BE2C (cell line): Measurements from ENCODE around the gene ZNF416.

Experiments
- DNase-seq: peaks from one replicate; pipeline ENCODE4 v3.0.0-alpha.2; 2020
- H3K27me3 ChIP-seq: fragments of 250-450 bp; sonication (Bioruptor Pico); 2 replicates; pipeline ENCODE4 v1.5.1; 2020; ENCODE audit warnings: mild to moderate bottlenecking
- H3K36me3 ChIP-seq: fragments of 250-450 bp; sonication (Bioruptor Pico); 2 replicates; pipeline ENCODE4 v1.5.1; 2020; ENCODE audit warnings: mild to moderate bottlenecking
- H3K4me1 ChIP-seq: fragments of 250-450 bp; sonication (Bioruptor Pico); 2 replicates; pipeline ENCODE4 v1.5.1; 2020
- H3K4me3 ChIP-seq: 2 replicates; pipeline ENCODE4 v1.5.1; 2011; ENCODE audit warnings: low read depth, low read length
- H3K9me3 ChIP-seq: fragments of 250-450 bp; sonication (Bioruptor Pico); 2 replicates; pipeline ENCODE4 v1.5.1; 2020
- TF ChIP-seq, protein P1 (sequence below): IDR thresholded peaks from 2 replicates; pipeline ENCODE4 v1.5.1; 2012; ENCODE audit warnings: mild to moderate bottlenecking, low read depth, low read length

The ZNF416 gene

DNA sequence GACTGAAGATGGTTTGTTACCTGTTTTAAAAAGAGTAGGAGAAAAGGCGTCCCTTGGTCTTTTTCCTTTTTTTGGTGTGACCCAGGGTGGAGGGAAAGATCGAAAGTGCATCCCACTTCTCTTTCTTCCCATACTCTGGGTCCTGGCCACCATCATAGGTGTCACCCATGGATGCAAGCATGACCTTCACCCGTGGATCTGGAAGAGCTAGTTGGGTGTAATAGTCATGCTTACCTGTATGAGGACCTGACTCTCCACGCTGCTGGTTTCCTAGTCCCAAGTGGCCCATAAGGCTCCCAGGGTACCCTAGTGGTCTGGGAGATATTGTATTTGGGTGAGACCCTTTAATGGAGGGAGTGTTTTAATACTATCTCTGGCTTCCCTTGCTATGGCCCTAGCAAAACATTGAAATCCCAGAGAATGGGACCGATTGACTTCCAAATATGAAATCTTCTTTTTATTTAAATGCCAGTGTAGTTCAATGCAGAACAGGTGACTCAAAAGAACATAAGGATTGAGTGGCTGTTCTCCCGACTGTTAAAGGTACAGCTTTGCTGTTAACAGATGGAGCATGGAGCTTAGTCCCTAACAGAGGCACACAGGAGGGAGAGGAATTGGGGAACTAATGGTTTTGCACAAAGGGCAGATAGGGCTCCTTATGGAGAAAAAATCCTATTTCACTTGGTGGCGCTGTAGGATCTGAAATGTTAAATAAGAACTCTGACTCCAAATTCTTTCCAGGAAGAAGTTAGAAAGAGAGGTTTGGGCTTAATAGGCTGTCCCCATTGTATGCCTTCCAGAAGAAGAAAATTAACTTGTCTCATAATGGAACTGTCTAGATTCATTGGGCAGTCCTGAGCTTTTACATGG is 12.1 kb downstream of the ZNF416 start:
- Histone ChIP-seq H3K4me1 (no peaks in the 10 kb centered on the region), H3K27me3 (no peaks in the 10 kb centered on the region), H3K36me3 (peaks cover under 1% of the 10 kb centered on the region), H3K9me3 (peaks cover 13% of the 10 kb centered on the region), H3K4me3 (no peak overlapping the region)
- TF ChIP-seq, protein P1, sequence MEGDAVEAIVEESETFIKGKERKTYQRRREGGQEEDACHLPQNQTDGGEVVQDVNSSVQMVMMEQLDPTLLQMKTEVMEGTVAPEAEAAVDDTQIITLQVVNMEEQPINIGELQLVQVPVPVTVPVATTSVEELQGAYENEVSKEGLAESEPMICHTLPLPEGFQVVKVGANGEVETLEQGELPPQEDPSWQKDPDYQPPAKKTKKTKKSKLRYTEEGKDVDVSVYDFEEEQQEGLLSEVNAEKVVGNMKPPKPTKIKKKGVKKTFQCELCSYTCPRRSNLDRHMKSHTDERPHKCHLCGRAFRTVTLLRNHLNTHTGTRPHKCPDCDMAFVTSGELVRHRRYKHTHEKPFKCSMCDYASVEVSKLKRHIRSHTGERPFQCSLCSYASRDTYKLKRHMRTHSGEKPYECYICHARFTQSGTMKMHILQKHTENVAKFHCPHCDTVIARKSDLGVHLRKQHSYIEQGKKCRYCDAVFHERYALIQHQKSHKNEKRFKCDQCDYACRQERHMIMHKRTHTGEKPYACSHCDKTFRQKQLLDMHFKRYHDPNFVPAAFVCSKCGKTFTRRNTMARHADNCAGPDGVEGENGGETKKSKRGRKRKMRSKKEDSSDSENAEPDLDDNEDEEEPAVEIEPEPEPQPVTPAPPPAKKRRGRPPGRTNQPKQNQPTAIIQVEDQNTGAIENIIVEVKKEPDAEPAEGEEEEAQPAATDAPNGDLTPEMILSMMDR, result no peak
- DNase-seq, result peak; percentile 16

DNA sequence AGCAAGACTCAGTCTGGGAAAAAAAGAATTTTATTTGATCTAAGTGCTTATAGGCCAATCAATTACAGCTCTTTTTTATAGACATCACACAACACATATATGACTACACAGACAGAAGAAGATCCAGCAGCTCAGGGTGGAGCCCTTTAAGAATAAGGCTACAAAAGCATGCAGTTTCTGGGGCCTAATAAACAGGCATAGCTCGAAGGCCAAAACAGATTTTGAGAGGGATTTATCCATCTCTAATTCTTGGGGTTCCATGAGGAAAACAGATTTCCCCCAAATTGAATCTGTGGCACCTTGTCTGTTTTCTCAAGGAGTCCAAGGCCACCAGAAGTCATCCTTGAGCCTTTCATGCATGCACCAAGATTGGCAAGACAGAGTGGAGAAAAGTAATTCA is 15.2 kb downstream of the ZNF416 start:
- H3K4me3 ChIP-seq, result no peak overlapping the region
- H3K9me3 ChIP-seq, result peaks cover 16% of the 10 kb centered on the region
- no peaks in the 10 kb centered on the region for H3K4me1 ChIP-seq
- no peaks in the 10 kb centered on the region for H3K36me3 ChIP-seq
- no peaks in the 10 kb centered on the region for H3K27me3 ChIP-seq
- DNase-seq, result no peak
- TF ChIP-seq, protein P1, result no peak

DNA sequence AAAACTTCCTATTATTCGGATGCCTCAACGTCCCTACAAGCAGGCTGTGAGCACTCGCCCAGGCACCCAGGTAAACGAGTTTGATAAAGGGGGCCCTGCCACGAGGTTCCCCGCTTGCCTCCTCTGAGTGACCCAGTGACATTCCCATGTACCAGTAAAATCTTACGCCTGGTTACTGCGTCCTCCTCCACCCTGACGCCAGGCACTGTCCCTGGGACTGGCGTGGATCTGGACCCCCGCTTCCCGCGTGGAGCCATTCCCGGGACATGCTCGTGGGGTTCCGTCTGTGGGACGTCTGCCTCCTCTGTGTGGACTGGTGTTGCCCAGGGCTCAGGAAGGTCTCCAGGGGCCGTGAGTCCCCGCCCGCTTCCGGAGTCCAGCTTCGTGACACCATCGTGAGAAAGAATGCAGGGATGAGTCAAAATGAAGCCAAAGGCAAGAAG is 18.6 kb downstream of the ZNF416 start:
- Histone ChIP-seq H3K4me3 (no peak overlapping the region), H3K9me3 (peaks cover 6% of the 10 kb centered on the region), H3K27me3 (no peaks in the 10 kb centered on the region), H3K36me3 (peaks cover 14% of the 10 kb centered on the region), H3K4me1 (no peaks in the 10 kb centered on the region)
- TF ChIP-seq, protein P1, result no peak
- no peak for DNase-seq

DNA sequence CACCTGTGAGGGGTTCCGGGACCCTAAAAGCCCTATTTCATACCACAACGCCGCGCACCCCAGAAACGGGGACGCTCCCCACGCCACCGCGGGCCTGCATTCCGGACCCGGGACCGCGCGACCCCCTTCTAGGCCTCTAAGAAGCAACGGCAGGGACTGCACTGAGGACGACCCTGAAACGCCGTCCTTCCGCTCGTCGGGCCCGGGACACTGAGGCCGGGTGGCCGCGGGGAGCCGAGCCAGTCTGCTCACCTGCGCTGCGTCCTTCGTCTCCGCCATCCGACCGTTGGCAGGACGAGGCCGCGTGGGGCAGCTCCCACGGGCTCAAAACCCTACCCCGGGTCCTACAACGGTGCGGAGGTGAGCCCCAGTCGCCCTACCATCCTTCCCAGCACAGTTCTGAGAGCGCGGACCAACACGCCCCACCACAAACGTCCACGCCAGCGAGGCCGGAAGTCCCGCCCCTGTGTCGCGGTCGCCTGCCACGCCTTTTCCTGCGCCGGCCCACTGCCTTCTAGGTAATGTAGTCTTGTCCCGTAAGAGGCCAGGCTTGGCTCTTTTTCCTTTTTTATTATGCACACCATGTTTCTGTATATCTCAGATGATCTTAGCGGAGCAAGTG is 19.2 kb downstream of the ZNF416 start, which contains the start of gene ZNF550:
Gene ZNF550, minus strand, starts transcription at position 460 of the 622 bp plus-strand sequence. Its CDS starts 181 bp downstream, at position 279.
- Histone ChIP-seq H3K27me3 (no peaks in the 10 kb centered on the region), H3K4me3 (peak within 1 kb of the TSS; percentile 89), H3K4me1 (no peaks in the 10 kb centered on the region), H3K36me3 (peaks cover 20% of the 10 kb centered on the region), H3K9me3 (peaks cover 6% of the 10 kb centered on the region)
- TF ChIP-seq, protein P1, result no peak
- peak; percentile 91 for DNase-seq

DNA sequence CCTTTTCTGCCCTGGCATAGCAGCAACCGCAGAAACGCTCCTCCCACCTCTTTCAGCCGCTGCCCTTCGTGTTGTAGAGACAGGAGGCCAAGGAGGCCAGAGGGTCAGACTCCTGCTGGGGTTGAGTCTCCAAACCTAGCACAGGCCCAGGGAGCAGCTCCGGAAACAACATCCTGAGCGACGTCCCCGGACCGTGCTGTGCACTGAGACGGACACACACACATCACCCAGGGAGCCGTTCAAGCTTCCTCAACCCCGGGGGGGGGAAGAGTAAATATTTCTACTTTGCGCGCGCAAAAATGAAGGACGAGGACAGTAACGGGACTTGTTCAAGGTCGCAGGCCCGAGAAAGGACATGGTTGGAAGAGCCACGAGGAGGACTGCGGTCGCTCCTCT is 19.7 kb downstream of the ZNF416 start:
- peak; percentile 15 for DNase-seq
- peaks cover 4% of the 10 kb centered on the region for H3K9me3 ChIP-seq

More for the DNA sequence above, 19.7 kb downstream of the ZNF416 start:
- H3K4me3 ChIP-seq, result peak overlapping the region; percentile 89
- TF ChIP-seq, protein P1, result no peak
- H3K4me1 ChIP-seq, result no peaks in the 10 kb centered on the region
- H3K27me3 ChIP-seq, result no peaks in the 10 kb centered on the region
- peaks cover 25% of the 10 kb centered on the region for H3K36me3 ChIP-seq
